Nucleus accumbens (tissue), 56 donors: ENCODE data around the gene KRTAP6-3.

Experiments
- DNase-seq, 56 donors: peaks; one replicate each; lab custom pipeline; 2025; lab: John Stamatoyannopoulos, UW

Gene KRTAP6-3

DNA sequence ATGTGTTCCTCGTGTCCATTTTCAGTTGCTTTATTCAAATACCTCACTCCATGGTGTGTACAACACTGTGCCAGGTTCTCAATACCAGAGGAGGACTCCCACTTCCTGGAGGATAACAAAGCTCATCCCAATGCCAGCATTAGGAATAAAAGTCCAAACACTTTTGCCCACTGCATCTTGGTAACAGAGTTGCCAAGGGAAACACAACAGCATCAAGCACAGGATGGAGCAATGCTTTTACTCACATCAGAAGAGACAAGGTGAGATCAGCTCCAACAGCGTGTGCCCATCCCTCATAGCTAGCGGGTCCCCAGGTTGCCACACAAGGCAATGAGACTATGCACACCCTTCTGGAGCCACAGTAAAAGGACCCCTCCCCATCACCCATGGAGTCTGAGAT lies 31.1 kb downstream of the KRTAP6-3 start:
- DNase-seq: no peak

DNA sequence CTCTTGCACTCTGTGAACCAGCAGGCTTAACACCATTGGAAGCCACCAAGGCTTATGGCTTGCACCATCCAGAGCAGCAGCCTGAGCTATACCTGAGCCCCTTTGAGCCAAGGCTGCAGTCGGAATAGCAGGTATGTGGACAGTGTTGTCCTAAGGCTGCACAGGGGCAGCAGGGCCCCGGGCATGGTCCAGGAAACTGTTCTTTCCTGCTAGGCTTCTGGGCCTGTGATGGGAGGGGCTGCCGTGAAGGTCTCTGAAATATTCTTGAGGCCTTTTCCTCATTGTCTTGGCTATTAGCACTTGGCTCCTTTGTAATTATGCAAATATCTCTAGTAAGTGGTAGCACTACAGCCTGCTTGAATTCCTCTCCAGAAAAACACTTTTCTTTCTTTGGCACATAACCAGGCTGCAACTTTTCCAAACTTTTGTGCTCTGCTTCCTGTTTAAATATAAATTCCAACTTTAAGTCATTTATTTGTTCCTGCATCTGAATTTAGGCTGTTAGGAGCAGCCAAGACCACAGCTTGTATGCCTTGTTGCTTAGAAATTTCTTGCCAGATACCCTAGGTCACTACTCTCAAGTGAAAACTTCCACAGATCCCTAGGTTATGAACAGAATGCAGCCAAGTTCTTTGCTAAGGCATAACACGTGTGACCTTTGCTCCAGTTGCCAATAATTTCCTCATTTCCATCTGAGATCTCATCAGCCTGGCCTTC lies 33.4 kb downstream of the KRTAP6-3 start:
- no peak for DNase-seq

DNA sequence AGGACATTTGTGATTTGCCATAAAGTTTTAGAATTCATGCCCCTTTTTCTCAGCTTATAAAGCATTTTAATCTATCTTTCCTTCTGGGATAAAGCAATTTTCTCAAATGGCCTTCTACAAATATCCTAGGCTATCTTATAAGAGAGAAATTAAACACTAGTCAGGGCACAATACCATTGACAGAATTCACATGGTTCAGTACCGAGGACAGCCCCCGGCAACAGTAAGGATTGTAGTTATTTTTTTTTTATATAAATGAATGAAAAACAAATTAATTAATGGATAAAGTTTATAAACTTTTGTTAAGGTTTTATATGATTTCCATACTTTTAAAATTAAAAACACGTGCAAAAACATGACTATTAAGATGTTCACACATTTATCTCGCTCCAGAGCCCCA lies 35.9 kb downstream of the KRTAP6-3 start:
- no peak for DNase-seq

DNA sequence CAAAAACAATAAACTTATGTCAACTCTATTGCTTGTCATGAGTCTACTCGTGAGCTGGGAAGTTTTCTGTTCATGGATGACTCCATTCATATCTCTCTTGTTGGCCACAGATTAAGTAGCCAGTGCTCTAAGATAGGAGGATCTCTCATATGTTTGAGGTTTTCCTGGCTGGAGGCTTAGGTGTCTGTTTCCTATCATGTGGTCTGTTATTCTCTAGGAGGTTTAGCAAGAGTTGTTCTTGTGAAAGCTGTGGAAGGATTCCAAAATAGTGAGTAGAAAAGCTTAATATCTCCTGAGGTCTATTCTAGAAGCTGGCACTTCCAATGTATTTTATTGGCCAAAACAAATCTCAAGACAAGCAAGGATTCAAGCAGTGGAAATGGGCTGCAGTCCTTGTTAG lies 37.0 kb downstream of the KRTAP6-3 start:
- DNase-seq: no peak

DNA sequence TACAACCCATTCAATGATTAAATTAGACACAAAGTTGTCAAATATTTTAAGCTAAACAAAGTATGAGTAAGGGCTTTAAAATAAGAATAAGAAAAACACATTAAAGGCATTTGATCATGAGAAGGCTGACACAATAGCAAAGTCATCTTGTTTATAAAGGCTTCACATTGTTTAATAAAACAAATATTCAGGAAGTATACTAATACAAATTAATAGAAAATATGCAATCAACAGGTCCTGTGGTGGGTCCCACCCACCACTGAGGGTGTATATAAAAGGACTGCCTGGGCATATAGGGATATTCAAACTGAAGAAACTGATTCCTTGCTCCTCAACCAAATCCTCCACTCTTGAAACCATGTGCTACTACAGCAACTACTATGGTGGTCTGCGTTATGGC lies 42.7 kb downstream of the KRTAP6-3 start, which contains the start of gene KRTAP20-2:
KRTAP20-2 (plus strand) TSS at position 301 of the 400 bp plus-strand sequence; CDS start at position 359, 58 bp downstream.
- DNase-seq: no peak

DNA sequence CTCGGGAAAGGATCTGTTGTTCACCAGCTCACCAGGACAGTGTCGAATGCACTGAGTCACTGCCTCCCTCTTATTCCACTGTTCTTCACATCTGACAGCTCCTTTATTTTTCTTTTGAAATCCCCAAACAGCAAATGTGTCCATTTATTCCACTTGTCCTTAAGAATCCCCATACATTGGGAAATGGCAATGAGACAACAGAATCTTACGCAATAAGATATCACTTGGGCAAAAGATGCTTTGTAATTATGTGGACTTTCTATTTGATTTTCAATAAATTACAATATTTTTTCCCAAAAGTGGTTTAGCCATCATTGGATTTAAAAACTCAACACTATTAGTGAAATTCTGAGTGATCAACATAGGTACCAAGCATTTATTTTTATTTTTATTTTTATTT lies 46.4 kb downstream of the KRTAP6-3 start:
- no peak for DNase-seq

DNA sequence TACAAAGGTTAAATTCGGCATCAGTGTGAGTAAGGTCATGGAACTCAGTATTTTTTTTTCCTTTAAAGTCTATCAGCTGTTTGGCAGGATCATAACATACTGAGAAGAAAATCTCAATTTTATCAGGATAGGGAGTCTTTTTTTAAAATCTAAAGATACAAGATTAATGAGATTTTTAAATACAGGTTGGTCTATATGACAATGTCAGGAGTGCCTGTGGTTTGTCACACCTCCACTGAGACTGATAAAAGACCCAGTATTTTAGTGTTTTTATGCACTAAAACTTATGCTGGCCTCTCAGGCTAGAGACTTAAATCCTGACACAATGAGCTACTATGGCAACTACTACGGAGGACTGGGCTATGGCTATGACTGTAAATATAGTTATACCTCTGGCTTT lies 50.3 kb downstream of the KRTAP6-3 start, which contains the start of gene KRTAP20-3:
KRTAP20-3 (plus strand) TSS at position 301 of the 400 bp plus-strand sequence.
- no peak for DNase-seq
